ENCODE data around the gene ADCY9.

ADCY9 gene

DNA sequence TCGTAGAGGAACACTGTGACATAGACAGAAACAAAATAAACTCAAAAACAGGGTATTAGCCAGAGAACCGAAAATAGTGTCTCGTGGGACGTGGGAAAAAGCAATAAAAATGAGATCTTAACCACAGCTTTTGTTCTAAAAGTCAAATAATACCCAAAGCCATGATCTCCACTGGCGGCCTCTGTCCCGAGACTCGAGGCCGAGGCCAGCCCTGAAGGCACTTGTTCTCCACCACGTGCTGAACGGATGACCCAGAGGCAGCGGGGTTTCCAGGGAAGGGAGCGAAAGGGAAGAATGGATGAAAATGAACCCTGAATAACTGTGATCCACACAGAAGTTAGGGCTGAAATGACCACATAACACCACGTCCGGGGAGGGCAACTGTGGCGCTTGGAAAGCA, 150.9 kb downstream of the ADCY9 start:
- TF ChIP-seq, protein P1, sequence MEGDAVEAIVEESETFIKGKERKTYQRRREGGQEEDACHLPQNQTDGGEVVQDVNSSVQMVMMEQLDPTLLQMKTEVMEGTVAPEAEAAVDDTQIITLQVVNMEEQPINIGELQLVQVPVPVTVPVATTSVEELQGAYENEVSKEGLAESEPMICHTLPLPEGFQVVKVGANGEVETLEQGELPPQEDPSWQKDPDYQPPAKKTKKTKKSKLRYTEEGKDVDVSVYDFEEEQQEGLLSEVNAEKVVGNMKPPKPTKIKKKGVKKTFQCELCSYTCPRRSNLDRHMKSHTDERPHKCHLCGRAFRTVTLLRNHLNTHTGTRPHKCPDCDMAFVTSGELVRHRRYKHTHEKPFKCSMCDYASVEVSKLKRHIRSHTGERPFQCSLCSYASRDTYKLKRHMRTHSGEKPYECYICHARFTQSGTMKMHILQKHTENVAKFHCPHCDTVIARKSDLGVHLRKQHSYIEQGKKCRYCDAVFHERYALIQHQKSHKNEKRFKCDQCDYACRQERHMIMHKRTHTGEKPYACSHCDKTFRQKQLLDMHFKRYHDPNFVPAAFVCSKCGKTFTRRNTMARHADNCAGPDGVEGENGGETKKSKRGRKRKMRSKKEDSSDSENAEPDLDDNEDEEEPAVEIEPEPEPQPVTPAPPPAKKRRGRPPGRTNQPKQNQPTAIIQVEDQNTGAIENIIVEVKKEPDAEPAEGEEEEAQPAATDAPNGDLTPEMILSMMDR (IDR thresholded peaks at IDR 0.05; ENCODE audit: low read depth, low read length) = no peak
- H3K4me3 ChIP-seq (ENCODE audit: low read depth, low read length) = no peak overlapping the region

DNA sequence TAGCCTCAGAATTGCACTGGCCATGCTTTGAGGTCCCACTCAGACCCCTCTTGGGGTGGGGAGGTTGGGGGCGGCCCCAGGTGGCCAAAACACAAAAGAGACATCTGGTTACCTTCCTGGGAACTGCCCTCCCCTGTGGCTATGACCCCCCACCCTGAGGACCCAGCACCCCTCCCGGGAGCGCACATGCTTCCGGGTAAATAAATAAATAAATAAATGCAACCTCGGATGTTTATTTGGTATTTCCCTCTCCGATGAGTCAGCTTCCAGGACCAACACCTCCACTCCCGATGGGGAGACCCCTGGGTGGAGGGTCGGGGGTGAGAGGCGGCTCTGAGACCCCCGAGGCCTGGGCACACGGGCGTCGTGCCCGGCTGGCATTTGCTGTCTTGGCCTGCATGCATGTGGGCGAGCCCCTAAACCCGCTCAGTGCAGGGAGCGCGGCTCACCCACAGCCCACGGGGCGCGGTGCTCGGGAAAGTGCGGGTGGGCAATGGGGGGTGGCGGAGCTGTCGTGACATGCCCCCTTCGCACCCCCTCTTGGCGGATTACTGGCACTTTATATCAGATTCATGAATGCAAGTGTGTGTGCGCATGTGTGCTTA, 151.5 kb downstream of the ADCY9 start:
- TF ChIP-seq, protein P1 (IDR thresholded peaks at IDR 0.05; ENCODE audit: low read depth, low read length) = no peak
- no peak overlapping the region for H3K4me3 ChIP-seq (ENCODE audit: low read depth, low read length)

DNA sequence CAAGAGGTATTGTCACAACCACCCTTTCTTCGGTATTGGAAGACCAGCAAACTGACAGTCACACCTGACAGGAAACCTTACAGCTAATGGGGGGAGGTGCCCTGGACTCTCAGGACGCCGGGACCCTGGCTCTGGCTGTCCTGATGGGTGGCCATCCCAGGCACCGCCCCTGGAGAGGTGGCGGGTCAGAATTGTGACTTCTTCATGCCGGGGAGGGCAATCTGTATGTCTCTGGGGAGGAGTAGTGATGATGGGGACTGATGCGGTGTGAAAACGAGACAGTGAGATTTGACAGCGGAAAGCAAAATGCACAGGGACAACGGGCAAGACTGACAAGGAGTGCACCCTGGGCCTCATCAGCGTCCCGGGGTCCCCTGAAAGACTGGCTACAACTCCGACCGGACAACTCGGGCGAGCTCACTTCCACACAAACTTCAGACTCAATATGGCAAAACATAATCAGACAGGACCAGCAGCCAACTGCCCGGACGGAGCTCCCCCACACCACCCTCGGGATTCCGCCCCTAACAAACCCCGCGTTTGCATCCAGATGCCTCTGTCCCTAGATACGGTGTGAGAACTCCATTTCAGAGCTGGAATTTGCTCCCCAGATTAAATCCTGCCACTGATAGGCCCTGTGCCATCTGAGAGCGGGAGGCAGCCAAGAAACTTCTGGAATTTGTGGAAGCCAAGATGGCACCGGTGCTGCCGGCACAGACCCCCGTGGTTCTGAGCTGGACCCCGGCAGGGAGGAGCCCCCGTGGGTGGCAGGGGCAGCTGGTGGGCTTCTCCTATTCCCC, 152.2 kb downstream of the ADCY9 start:
- no peak overlapping the region for H3K4me3 ChIP-seq (ENCODE audit: low read depth, low read length)
- TF ChIP-seq, protein P1 (IDR thresholded peaks at IDR 0.05; ENCODE audit: low read depth, low read length) = no peak

DNA sequence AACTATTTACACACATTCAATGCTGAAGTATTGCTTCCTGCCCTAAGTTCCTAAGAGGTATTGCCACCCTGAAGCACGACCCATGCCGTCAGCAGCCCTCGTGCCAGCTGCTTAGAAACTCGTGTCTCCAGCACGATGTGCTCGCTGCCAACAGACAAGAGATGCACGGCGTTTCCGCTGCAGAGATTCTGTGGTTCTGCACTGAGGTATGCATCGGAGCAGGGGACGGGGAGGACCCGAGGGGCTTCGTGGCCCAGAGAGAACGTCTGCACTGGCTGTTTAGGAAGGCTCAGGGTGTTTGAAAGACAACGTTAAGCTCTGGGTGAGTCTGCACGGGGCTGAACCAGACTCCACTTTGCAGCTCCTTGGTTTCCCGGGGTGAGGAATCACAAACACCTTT, 153.0 kb downstream of the ADCY9 start:
- no peak overlapping the region for H3K4me3 ChIP-seq (ENCODE audit: low read depth, low read length)
- TF ChIP-seq, protein P1 (IDR thresholded peaks at IDR 0.05; ENCODE audit: low read depth, low read length) = no peak

DNA sequence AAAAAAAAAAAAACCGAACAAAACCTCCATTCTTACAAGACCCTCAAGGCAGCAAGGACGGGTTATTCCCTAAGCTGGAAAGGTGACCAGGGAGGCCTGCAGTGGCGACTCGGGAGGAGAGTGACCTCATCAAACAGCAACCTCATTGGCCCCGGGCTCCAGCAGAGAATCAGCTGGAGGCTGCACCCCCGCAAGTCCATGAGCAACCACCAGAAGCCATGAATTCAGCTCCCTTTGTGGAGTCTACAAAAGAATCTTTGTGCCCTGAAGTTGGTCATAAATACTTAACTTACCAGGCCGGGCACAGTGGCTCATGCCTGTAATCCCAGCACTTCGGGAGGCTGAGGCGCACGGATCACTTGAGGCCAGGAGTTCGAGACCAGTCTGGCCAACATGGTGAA, 154.8 kb downstream of the ADCY9 start:
- peak overlapping the region; percentile 54; the same call in 1 of the 2 replicates for H3K4me3 ChIP-seq (ENCODE audit: low read depth, low read length)
- TF ChIP-seq, protein P1 (IDR thresholded peaks at IDR 0.05; ENCODE audit: low read depth, low read length) = no peak

DNA sequence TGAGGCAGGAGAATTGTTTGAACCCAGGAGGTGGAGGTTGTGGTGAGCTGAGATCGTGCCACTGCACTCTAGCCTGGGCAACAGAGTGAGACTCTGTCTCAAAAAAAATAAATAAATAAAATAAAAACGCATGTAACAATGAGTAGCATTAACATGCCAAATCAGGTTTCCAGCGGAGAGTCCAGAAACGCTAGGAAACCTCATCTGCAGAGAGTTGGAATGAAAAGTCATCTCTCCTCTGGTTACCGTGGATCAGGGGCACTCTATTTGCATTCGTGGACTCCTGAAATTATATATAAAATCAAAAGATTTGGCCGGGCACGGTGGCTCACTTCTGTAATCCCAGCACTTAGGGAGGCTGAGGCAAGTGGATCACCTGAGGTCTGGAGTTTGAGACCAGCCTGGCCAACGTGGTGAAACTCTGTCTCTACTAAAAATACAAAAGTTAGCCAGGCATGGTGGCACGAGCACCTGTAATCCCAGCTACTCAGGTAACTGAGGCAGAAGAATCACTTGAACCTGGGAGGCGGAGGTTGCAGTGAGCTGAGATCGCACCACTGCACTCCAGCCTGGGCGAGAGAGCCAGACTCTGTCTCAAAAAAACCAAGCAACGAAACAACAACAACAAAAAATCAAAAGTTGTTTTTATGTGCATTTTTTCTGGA, 156.2 kb downstream of the ADCY9 start:
- H3K4me3 ChIP-seq (ENCODE audit: low read depth, low read length) = peak overlapping the region; percentile 54

DNA sequence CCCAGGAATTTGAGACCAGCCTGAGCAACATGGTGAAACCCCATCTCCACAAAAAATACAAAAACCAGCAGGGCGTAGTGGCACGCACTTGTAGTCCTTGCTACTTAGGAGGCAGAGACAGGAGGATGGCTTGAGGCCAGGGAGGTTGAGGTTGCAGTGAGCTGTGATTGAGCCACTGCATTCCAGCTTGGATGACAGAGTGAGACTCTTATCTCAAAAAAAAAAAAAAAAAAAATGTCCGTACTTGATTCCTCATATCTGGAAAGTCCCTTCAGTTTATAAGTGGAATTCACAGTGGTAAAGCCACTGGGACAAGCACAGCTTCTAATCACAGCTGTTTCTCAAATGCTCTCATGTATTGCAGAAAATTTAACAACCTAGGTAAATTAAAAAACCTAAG, 157.1 kb downstream of the ADCY9 start:
- TF ChIP-seq, protein P1 (IDR thresholded peaks at IDR 0.05; ENCODE audit: low read depth, low read length) = no peak
- H3K4me3 ChIP-seq (ENCODE audit: low read depth, low read length) = no peak overlapping the region
